ENCODE results near the gene USP4.
A peak's percentile ranks its signal among the peaks of the same experiment; 100 is the strongest.

The USP4 gene

DNA sequence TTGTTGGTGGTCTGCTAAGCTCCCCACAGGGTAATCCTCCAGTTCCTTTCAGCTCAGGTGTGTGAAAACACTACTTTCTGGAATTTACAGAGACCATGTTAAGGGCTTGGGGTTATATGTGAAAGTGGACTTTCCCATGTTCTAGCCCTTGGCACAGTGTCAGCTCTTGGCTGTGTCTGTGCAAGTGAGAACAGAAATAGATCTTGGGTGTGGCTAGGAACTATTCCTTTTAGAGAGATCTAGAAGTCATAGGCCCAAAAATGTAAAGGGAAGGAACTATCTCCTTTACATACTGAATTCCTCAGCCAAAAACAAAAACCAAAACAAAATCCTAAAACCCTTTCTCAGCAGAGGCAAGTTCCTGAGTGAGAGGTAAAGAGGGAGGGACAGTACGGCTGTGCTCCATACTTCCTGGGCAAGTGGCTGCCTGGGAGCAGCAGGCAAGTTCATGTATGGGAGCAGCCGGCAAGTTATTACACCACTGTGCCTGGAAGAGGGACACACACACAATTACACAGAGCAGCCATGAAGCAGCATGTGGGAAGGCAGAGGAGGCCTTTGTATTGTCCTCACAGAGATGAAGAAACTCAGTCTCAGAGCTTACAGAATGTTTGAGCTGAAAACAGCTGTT lies 43.0 kb downstream of the USP4 start:
- Mint-ChIP-seq H3K9me3 (no peaks in the 10 kb centered on the region), H3K27me3 (no peaks in the 10 kb centered on the region), H3K4me1 (no peaks in the 10 kb centered on the region), H3K36me3 (peaks cover 28% of the 10 kb centered on the region), H3K27ac (peak overlapping the region; percentile 74), H3K4me3 (no peak overlapping the region)
- ATAC-seq (ENCODE audit: low read depth) (no peak), DNase-seq (ENCODE audit: low spot score in 2 of 2) (no peak)

- Mint-ChIP-seq H3K9me3 (no peaks in the 10 kb centered on the region), H3K4me1 (no peaks in the 10 kb centered on the region), H3K4me3 (no peak overlapping the region), H3K36me3 (peaks cover 23% of the 10 kb centered on the region), H3K27ac (no peak overlapping the region), H3K27me3 (no peaks in the 10 kb centered on the region)
- peak; percentile 37 for ATAC-seq (ENCODE audit: low read depth)
- DNase-seq (ENCODE audit: low spot score in 2 of 2): peak in 1 of 2 donors; percentile 39
Measured at GRCh38 chr3:49295489-49296058, 44.3 kb downstream of the USP4 start.

DNA sequence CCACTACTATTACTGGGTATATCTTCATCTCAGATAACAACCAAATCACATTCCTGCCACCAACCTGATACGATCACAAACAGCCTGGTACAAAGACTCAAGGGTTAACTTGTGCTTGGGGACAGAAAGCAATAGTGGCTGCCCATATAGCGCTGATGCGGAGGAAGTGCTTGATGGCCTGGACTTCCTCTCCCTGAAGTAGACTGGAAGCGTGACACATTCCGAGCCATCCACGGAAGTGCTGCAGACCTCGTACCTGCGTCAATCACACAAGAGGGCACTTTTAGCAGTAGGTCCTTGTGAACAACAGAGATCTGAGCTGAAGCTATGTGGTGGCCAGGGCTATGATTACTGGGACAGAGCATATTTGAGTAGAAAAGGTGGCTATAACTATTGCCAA lies 45.5 kb downstream of the USP4 start:
- no peak for DNase-seq (ENCODE audit: low spot score in 2 of 2)
- no peak overlapping the region for H3K4me3 Mint-ChIP-seq
- no peaks in the 10 kb centered on the region for H3K4me1 Mint-ChIP-seq
- H3K36me3 Mint-ChIP-seq: peaks cover 19% of the 10 kb centered on the region
- ATAC-seq (ENCODE audit: low read depth): no peak
- H3K9me3 Mint-ChIP-seq: no peaks in the 10 kb centered on the region
- H3K27ac Mint-ChIP-seq: no peak overlapping the region
- no peaks in the 10 kb centered on the region for H3K27me3 Mint-ChIP-seq

- no peak for DNase-seq (ENCODE audit: low spot score in 2 of 2)
- Mint-ChIP-seq H3K27ac (peak overlapping the region; percentile 68), H3K27me3 (no peaks in the 10 kb centered on the region), H3K9me3 (no peaks in the 10 kb centered on the region), H3K4me1 (peaks cover 5% of the 10 kb centered on the region), H3K4me3 (no peak overlapping the region), H3K36me3 (peaks cover 38% of the 10 kb centered on the region)
- ATAC-seq (ENCODE audit: low read depth): no peak
Measured at GRCh38 chr3:49283997-49284396, 55.9 kb downstream of the USP4 start.

DNA sequence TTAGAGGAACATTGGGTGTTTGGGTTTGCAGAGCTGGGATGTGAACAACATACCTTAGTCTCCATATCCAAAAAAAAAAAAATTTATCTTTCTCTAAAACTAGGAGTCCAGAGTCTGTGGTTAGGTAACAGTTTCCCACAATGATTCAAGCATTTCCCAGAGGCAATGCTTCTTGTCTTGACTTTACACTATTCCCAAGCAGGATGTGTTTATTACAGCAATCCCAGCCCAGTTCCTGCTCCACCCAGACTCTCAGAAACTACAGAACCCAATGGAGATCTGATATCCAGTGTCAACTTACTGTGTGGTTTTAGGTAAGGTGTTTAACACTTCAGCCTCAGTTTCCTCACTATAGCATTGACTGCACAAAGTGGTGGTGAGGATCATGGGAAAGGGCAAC lies 60.5 kb downstream of the USP4 start:
- DNase-seq (ENCODE audit: low spot score in 2 of 2): no peak
- Mint-ChIP-seq H3K27ac (no peak overlapping the region), H3K4me1 (peaks cover 11% of the 10 kb centered on the region), H3K9me3 (no peaks in the 10 kb centered on the region), H3K36me3 (peaks cover 16% of the 10 kb centered on the region), H3K27me3 (no peaks in the 10 kb centered on the region), H3K4me3 (no peak overlapping the region)
- no peak for ATAC-seq (ENCODE audit: low read depth)

- H3K9me3 Mint-ChIP-seq: no peaks in the 10 kb centered on the region
- ATAC-seq (ENCODE audit: low read depth) (no peak), DNase-seq (ENCODE audit: low spot score in 2 of 2) (no peak)
- H3K36me3 Mint-ChIP-seq: peaks cover 12% of the 10 kb centered on the region
- H3K27me3 Mint-ChIP-seq: no peaks in the 10 kb centered on the region
- peaks cover 9% of the 10 kb centered on the region for H3K4me1 Mint-ChIP-seq
- peak overlapping the region; percentile 96 for H3K27ac Mint-ChIP-seq
- no peak overlapping the region for H3K4me3 Mint-ChIP-seq
Measured at GRCh38 chr3:49278548-49278947, 61.3 kb downstream of the USP4 start.

GRCh38 chr3:49277383-49277775 lies 62.5 kb downstream of the USP4 start:
- peaks cover 8% of the 10 kb centered on the region for H3K36me3 Mint-ChIP-seq
- DNase-seq (ENCODE audit: low spot score in 2 of 2): no peak
- H3K27ac Mint-ChIP-seq: peak overlapping the region; percentile 96
- H3K9me3 Mint-ChIP-seq: no peaks in the 10 kb centered on the region
- H3K4me3 Mint-ChIP-seq: peak overlapping the region; percentile 92
- ATAC-seq (ENCODE audit: low read depth): peak; percentile 8
- no peaks in the 10 kb centered on the region for H3K27me3 Mint-ChIP-seq
- H3K4me1 Mint-ChIP-seq: peaks cover 9% of the 10 kb centered on the region

GRCh38 chr3:49276475-49277382 lies 63.1 kb downstream of the USP4 start, which contains the start of gene C3orf62:
Gene C3orf62 (minus strand): TSS chr3:49277232. CDS start chr3:49276872, 360 bp downstream.
- peak within 1 kb of the TSS; percentile 96 for H3K27ac Mint-ChIP-seq
- peak; percentile 42 to 56 for DNase-seq (ENCODE audit: low spot score in 2 of 2)
- peaks cover 9% of the 10 kb centered on the region for H3K4me1 Mint-ChIP-seq
- ATAC-seq (ENCODE audit: low read depth): peak; percentile 90
- H3K27me3 Mint-ChIP-seq: no peaks in the 10 kb centered on the region
- H3K4me3 Mint-ChIP-seq: peak within 1 kb of the TSS; percentile 92
- peaks cover 6% of the 10 kb centered on the region for H3K36me3 Mint-ChIP-seq
- H3K9me3 Mint-ChIP-seq: no peaks in the 10 kb centered on the region

- ATAC-seq (ENCODE audit: low read depth): no peak
- peaks cover 1% of the 10 kb centered on the region for H3K36me3 Mint-ChIP-seq
- no peak for DNase-seq (ENCODE audit: low spot score in 2 of 2)
- no peak overlapping the region for H3K4me3 Mint-ChIP-seq
- H3K4me1 Mint-ChIP-seq: peaks cover 9% of the 10 kb centered on the region
- no peaks in the 10 kb centered on the region for H3K27me3 Mint-ChIP-seq
- no peaks in the 10 kb centered on the region for H3K9me3 Mint-ChIP-seq
- no peak overlapping the region for H3K27ac Mint-ChIP-seq
Measured at GRCh38 chr3:49273825-49274532, 65.9 kb downstream of the USP4 start.

DNA sequence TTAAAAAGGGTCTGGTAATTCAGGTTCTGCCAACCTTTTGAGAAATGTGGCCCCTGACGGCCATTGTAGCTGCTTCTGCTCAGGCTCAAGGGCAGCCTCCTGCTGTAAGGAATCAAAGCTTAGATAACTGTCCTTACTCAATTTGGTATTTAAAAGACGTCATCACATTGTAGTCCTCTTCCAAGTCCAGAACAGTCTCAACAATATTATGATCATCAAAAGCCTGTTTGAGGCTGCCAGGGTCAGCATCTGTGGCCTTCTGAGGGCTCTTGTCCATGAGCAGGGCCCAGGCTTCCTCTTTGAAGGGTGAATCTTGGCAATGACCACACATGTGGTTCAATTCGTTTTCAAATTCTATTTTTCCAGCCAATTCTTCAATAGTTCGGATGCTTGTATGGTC lies 68.8 kb downstream of the USP4 start:
- no peak for DNase-seq (ENCODE audit: low spot score in 2 of 2)
- Mint-ChIP-seq H3K4me3 (no peak overlapping the region), H3K36me3 (peaks cover 1% of the 10 kb centered on the region), H3K9me3 (no peaks in the 10 kb centered on the region), H3K4me1 (no peaks in the 10 kb centered on the region), H3K27ac (no peak overlapping the region), H3K27me3 (no peaks in the 10 kb centered on the region)
- ATAC-seq (ENCODE audit: low read depth): no peak

DNA sequence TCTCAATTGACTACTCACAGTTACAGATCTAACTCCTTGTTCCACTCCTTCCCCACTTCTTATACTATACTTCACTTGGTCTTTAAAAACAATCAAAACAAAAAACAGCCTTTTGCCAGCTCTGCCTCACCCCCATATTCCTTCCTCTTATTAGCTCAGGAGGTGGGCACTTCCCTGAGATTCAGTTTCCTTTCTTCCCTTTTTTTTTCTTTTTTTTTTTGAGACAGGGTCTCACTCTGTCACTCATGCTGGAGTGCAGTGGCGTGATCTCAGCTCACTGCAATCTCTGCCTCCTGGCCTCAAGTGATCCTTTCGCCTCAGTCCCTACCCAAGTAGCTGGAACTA lies 69.7 kb downstream of the USP4 start:
- Mint-ChIP-seq H3K4me1 (no peaks in the 10 kb centered on the region), H3K27ac (no peak overlapping the region), H3K27me3 (no peaks in the 10 kb centered on the region), H3K9me3 (no peaks in the 10 kb centered on the region), H3K36me3 (peaks cover 1% of the 10 kb centered on the region), H3K4me3 (no peak overlapping the region)
- DNase-seq (ENCODE audit: low spot score in 2 of 2) (no peak), ATAC-seq (ENCODE audit: low read depth) (no peak)

DNA sequence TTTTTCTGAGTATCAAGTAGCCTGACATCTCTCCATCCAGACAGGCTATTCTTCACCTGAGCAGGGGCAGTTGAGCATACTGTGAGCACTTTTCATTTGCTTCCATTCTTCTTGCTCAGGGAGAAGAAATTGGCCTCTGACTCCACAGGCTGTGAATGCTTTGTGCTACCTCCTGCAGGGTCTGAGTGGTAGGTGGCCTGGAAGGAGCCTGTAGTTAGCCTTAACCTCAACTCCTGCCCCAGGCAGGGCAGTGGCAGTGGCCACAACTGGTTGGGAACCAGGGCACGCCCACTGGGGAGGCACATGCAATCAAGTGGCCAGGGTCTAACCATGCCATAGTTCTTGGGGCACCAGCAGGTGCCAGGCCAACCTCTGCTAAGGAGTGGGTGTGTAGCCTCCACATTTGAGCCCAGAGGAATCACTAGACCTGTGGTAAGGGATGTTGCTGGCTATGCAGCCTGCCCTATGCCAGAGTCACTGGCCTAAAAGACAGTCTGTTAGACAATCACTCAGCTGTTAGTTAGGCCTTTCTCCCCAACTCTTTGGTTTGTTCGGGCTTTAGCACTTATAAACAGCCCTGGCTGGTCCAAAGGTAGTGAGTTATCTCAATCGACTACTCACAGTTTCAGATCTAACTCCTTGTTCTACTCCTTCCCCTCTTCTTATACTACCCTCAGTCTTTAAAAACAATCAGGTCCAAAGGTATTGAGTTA lies 70.3 kb downstream of the USP4 start:
- Mint-ChIP-seq H3K27me3 (no peaks in the 10 kb centered on the region), H3K4me1 (no peaks in the 10 kb centered on the region), H3K4me3 (no peak overlapping the region)

DNA sequence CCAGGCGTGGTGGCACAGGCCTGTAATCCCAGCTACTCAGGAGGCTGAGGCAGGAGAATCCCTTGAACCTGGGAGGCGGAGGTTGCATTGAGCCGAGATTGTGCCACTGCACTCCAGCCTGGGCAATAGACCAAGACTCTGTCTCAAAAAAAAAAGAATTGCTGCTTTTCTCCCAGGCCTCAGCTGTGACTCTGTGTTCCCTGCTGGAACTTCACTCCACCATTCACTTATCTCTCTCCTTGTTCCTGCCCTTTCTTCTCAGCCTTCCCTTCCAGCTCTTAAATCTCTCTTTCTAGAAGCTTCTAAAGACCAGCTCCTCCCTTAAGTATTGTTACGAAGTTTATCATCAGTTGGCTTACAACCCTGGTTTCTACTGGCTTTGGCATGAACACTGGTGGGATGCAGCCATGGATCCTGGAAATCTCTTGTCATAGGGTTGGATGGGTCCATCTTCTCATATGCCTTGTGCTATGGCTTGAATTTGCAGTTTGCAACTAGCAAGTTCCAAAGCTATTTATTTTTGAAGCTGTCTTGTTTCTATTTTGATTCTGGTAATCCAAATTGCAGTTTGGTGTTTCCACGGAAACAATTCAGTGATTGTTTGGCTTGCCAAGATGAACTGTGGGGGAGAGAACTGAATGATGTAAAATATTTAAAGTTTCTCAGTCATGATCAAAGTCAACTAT lies 73.3 kb downstream of the USP4 start:
- ATAC-seq (ENCODE audit: low read depth): no peak
- Mint-ChIP-seq H3K4me3 (no peak overlapping the region), H3K9me3 (no peaks in the 10 kb centered on the region), H3K27me3 (no peaks in the 10 kb centered on the region), H3K27ac (no peak overlapping the region), H3K36me3 (peaks cover 1% of the 10 kb centered on the region), H3K4me1 (no peaks in the 10 kb centered on the region)
- DNase-seq (ENCODE audit: low spot score in 2 of 2): no peak

More for the DNA sequence above, 70.3 kb downstream of the USP4 start:
- H3K36me3 Mint-ChIP-seq: peaks cover 1% of the 10 kb centered on the region
- no peak overlapping the region for H3K27ac Mint-ChIP-seq
- no peaks in the 10 kb centered on the region for H3K9me3 Mint-ChIP-seq
- DNase-seq (ENCODE audit: low spot score in 2 of 2): no peak
- no peak for ATAC-seq (ENCODE audit: low read depth)
